OCI-LY1 (cell line): ENCODE results near the gene NPIPB8.

Source experiments
- EZH2 ChIP-seq: fragments of 200-600 bp; sonication (generic), shearing (Covaris generic); IDR thresholded peaks from 2 replicates; pipeline ENCODE4 v1.8.0; 2017; ENCODE audit warnings: borderline replicate concordance, mixed run types, mild to moderate bottlenecking, antibody characterized with exemption, low read length, moderate library complexity, mixed read lengths
- TF ChIP-seq, protein P1 (sequence below): fragments of 200-600 bp; sonication (generic), shearing (Covaris generic); IDR thresholded peaks from 2 replicates; pipeline ENCODE4 v1.5.1; 2017; ENCODE audit warnings: mild to moderate bottlenecking, antibody characterized with exemption, low read length, moderate library complexity, mixed read lengths

DNA sequence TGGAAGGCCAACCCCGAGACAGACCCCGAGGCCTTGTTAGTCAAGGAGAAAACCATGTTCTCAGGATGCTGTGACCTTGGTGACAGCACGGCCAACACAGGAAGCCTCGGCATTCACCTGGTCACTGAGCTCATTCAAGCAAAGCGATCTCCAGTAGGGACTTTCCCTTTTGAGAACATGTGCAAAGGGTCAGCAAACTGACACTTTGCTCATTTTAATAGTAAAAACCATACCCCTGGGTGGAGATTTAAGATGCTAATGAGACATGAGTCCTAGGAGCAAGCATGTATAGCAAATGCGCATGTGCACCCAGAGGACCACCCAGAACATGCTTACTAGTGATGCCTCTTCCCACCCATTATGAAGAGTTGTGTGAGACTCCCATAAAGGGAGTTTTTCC is 35.3 kb upstream of the NPIPB8 start:
- TF ChIP-seq, protein P1, sequence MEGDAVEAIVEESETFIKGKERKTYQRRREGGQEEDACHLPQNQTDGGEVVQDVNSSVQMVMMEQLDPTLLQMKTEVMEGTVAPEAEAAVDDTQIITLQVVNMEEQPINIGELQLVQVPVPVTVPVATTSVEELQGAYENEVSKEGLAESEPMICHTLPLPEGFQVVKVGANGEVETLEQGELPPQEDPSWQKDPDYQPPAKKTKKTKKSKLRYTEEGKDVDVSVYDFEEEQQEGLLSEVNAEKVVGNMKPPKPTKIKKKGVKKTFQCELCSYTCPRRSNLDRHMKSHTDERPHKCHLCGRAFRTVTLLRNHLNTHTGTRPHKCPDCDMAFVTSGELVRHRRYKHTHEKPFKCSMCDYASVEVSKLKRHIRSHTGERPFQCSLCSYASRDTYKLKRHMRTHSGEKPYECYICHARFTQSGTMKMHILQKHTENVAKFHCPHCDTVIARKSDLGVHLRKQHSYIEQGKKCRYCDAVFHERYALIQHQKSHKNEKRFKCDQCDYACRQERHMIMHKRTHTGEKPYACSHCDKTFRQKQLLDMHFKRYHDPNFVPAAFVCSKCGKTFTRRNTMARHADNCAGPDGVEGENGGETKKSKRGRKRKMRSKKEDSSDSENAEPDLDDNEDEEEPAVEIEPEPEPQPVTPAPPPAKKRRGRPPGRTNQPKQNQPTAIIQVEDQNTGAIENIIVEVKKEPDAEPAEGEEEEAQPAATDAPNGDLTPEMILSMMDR = no peak
- TF ChIP-seq EZH2 = no peak
